HEK293T (cell line): ENCODE results near the gene SPPL2C.

Experiments used
- CTCF ChIA-PET: fragments of 350-600 bp; formaldehyde crosslinking; extraction: SDS; loops from one replicate; lab custom pipeline; 2021; ENCODE audit warnings: antibody characterized with exemption, inconsistent platforms; lab: Yijun Ruan, JAX
- POLR2A ChIA-PET: fragments of 350-600 bp; formaldehyde crosslinking; extraction: SDS; loops from one replicate; lab custom pipeline; 2020; ENCODE audit warnings: antibody characterized with exemption, inconsistent platforms; lab: Yijun Ruan, JAX
- DNase-seq: peaks from one replicate; pipeline ENCODE4 v3.0.0; 2012; ENCODE audit warnings: mixed read lengths; ENCODE audit errors: extremely low spot score
- ARNT ChIP-seq: fragments of 450-650 bp; IDR thresholded peaks from 2 replicates; pipeline ENCODE4 v1.6.1; 2017; ENCODE audit warnings: mild to moderate bottlenecking
- BHLHE40 ChIP-seq: fragments of 450-650 bp; IDR thresholded peaks from 2 replicates; pipeline ENCODE4 v1.6.1; 2016; ENCODE audit warnings: mild to moderate bottlenecking, moderate library complexity, borderline replicate concordance
- CTBP1 ChIP-seq: fragments of 450-650 bp; IDR thresholded peaks from 2 replicates; pipeline ENCODE4 v1.6.1; 2016; ENCODE audit warnings: borderline replicate concordance
- ELF4 ChIP-seq: fragments of 450-650 bp; IDR thresholded peaks from 2 replicates; pipeline ENCODE4 v1.6.1; 2017; ENCODE audit warnings: antibody characterized with exemption
- FOXA1 ChIP-seq: fragments of 450-650 bp; IDR thresholded peaks from 2 replicates; pipeline ENCODE4 v1.6.1; 2016; ENCODE audit warnings: mild to moderate bottlenecking
- FOXK2 ChIP-seq: fragments of 450-650 bp; IDR thresholded peaks from 2 replicates; pipeline ENCODE4 v1.6.1; 2016; ENCODE audit warnings: mild to moderate bottlenecking
- FOXM1 ChIP-seq: fragments of 450-650 bp; IDR thresholded peaks from 2 replicates; pipeline ENCODE4 v1.6.1; 2017; ENCODE audit warnings: mild to moderate bottlenecking, borderline replicate concordance
- HDGF ChIP-seq: fragments of 450-650 bp; IDR thresholded peaks from 2 replicates; pipeline ENCODE4 v1.6.1; 2017; ENCODE audit warnings: antibody characterized with exemption, borderline replicate concordance
- L3MBTL2 ChIP-seq: fragments of 450-650 bp; conservative IDR thresholded peaks from 2 replicates; pipeline ENCODE4 v1.6.1; 2016; ENCODE audit warnings: mild to moderate bottlenecking
- LEF1 ChIP-seq: fragments of 450-650 bp; IDR thresholded peaks from 2 replicates; pipeline ENCODE4 v1.6.1; 2017; ENCODE audit warnings: mild to moderate bottlenecking, borderline replicate concordance
- NFRKB ChIP-seq: fragments of 450-650 bp; IDR thresholded peaks from 2 replicates; pipeline ENCODE4 v1.6.1; 2016; ENCODE audit warnings: mild to moderate bottlenecking, moderate library complexity
- PKNOX1 ChIP-seq: fragments of 450-650 bp; IDR thresholded peaks from 2 replicates; pipeline ENCODE4 v1.6.1; 2016
- SP1 ChIP-seq: fragments of 450-650 bp; IDR thresholded peaks from 2 replicates; pipeline ENCODE4 v1.6.1; 2017
- SUZ12 ChIP-seq: fragments of 450-650 bp; IDR thresholded peaks from 2 replicates; pipeline ENCODE4 v1.6.1; 2016; ENCODE audit warnings: mild to moderate bottlenecking
- TARDBP ChIP-seq: fragments of 450-650 bp; IDR thresholded peaks from 2 replicates; pipeline ENCODE4 v1.6.1; 2016
- ZNF384 ChIP-seq: fragments of 450-650 bp; IDR thresholded peaks from 2 replicates; pipeline ENCODE4 v1.6.1; 2016

The SPPL2C gene

GRCh38 chr17:45824901-45825492, 19.7 kb upstream of the SPPL2C start:
- CTCF ChIA-PET: no interaction called here
- TF ChIP-seq FOXK2 (no peak), BHLHE40 (no peak), SUZ12 (no peak), NFRKB (no peak), SP1 (no peak), ZNF384 (no peak), TARDBP (no peak), CTBP1 (no peak), HDGF (no peak), L3MBTL2 (no peak), PKNOX1 (no peak), LEF1 (no peak), ELF4 (no peak)
- POLR2A ChIA-PET: no interaction called here
- DNase-seq: no peak

- CTCF ChIA-PET: interaction anchor here (1.2 kb wide), 1 partner anchor 186 kb away, joined by 4 read pairs; no protein-coding TSS in a partner anchor
- POLR2A ChIA-PET: no interaction called here
- TF ChIP-seq ZNF384 (no peak), CTBP1 (no peak), SUZ12 (no peak), ARNT (no peak), BHLHE40 (no peak), FOXM1 (no peak), HDGF (no peak)
- no peak for DNase-seq
Measured at GRCh38 chr17:45825792-45826191, 18.9 kb upstream of the SPPL2C start.

- CTCF ChIA-PET: interaction anchor here (0.6 to 1.2 kb wide), 5 partner anchors 29 to 187 kb away, joined by 3 to 5 read pairs (median 4); partner anchors contain the start of gene CRHR1
Measured at GRCh38 chr17:45826919-45827588, 17.6 kb upstream of the SPPL2C start.

GRCh38 chr17:45828171-45828570, 16.5 kb upstream of the SPPL2C start:
- DNase-seq: no peak
- ChIA-PET CTCF (interaction anchor here (1.0 kb wide), 1 partner anchor 44 kb away, joined by 3 read pairs; the partner anchor contains the start of gene CRHR1), POLR2A (no interaction called here)
- no peak for TF ChIP-seq SP1
- no peak for TF ChIP-seq BHLHE40
- TF ChIP-seq FOXA1: no peak
- TF ChIP-seq NFRKB: no peak
- no peak for TF ChIP-seq L3MBTL2
- TF ChIP-seq HDGF: no peak
- TF ChIP-seq PKNOX1: no peak
- TF ChIP-seq CTBP1: no peak
- no peak for TF ChIP-seq LEF1
- no peak for TF ChIP-seq ARNT
- no peak for TF ChIP-seq FOXM1
- TF ChIP-seq SUZ12: no peak
- no peak for TF ChIP-seq ELF4
- no peak for TF ChIP-seq TARDBP
- TF ChIP-seq FOXK2: no peak

More at GRCh38 chr17:45826919-45827588, 17.6 kb upstream of the SPPL2C start:
- POLR2A ChIA-PET: no interaction called here
- TF ChIP-seq PKNOX1: no peak
- no peak for TF ChIP-seq FOXK2
- no peak for TF ChIP-seq ZNF384
- TF ChIP-seq FOXM1: no peak
- no peak for TF ChIP-seq TARDBP
- no peak for TF ChIP-seq NFRKB
- no peak for TF ChIP-seq LEF1
- no peak for DNase-seq

GRCh38 chr17:45828582-45829133, 16.0 kb upstream of the SPPL2C start:
- CTCF ChIA-PET: interaction anchor here (1.0 kb wide), 1 partner anchor 12 kb away, joined by 3 read pairs; no protein-coding TSS in a partner anchor
- TF ChIP-seq BHLHE40: no peak
- TF ChIP-seq L3MBTL2: no peak
- no peak for TF ChIP-seq ELF4
- TF ChIP-seq NFRKB: no peak
- POLR2A ChIA-PET: no interaction called here
- DNase-seq: no peak

GRCh38 chr17:45833920-45834319, 10.8 kb upstream of the SPPL2C start:
- CTCF ChIA-PET: interaction anchor here (0.8 kb wide), 1 partner anchor 51 kb away, joined by 3 read pairs; no protein-coding TSS in a partner anchor
- TF ChIP-seq FOXM1: no peak
- no peak for TF ChIP-seq FOXK2
- no peak for TF ChIP-seq SUZ12
- TF ChIP-seq NFRKB: no peak
- TF ChIP-seq ELF4: no peak
- TF ChIP-seq ZNF384: no peak
- no peak for DNase-seq
- POLR2A ChIA-PET: no interaction called here
